ENCODE results near the gene RAB6B. TPM values are rescaled to one million over a fixed set of nuclear protein-coding genes. Genes with fewer than 3 reads are reported as not detected.
"Not testable (repeated sequence)": the region's sequence is repeated elsewhere in the genome, so short reads cannot be mapped to it uniquely, and the experiment has no call there.

Gene RAB6B
- polyA plus RNA-seq, 3 donors = 16.4 to 18.9 (median 18.3) TPM

GRCh38 chr3:133805702-133806475 lies 89.8 kb downstream of the RAB6B start, which contains the start of gene SRPRB:
TSS of gene SRPRB (plus strand) at chr3:133805815. CDS start at chr3:133805849, 34 bp downstream.
- peak; percentile 78 to 93 (median 88) for DNase-seq (ENCODE audit: extremely low read depth in 1 of 11, low read depth in 9 of 11, low spot score in 4 of 11)

- no peak for DNase-seq (ENCODE audit: extremely low read depth in 1 of 11, low read depth in 9 of 11, low spot score in 4 of 11)
Measured at GRCh38 chr3:133805384-133805701, 90.3 kb downstream of the RAB6B start.

GRCh38 chr3:133804896-133805295 lies 90.8 kb downstream of the RAB6B start:
- DNase-seq (ENCODE audit: extremely low read depth in 1 of 11, low read depth in 9 of 11, low spot score in 4 of 11) = no peak

- DNase-seq (ENCODE audit: extremely low read depth in 1 of 11, low read depth in 9 of 11, low spot score in 4 of 11) = no peak
Measured at GRCh38 chr3:133803469-133803868, 92.2 kb downstream of the RAB6B start.

- DNase-seq (ENCODE audit: extremely low read depth in 1 of 11, low read depth in 9 of 11, low spot score in 4 of 11) = no peak
Measured at GRCh38 chr3:133799794-133800585, 95.7 kb downstream of the RAB6B start.

GRCh38 chr3:133797396-133798105 lies 98.1 kb downstream of the RAB6B start:
- no peak for DNase-seq (ENCODE audit: extremely low read depth in 1 of 11, low read depth in 9 of 11, low spot score in 4 of 11)

GRCh38 chr3:133792171-133792763 lies 103.4 kb downstream of the RAB6B start:
- peak in 2 of 11 donors; percentile 2 to 4 for DNase-seq (ENCODE audit: extremely low read depth in 1 of 11, low read depth in 9 of 11, low spot score in 4 of 11)

GRCh38 chr3:133788024-133788423 lies 107.7 kb downstream of the RAB6B start:
- no peak for DNase-seq (ENCODE audit: extremely low read depth in 1 of 11, low read depth in 9 of 11, low spot score in 4 of 11)

- no peak for DNase-seq (ENCODE audit: extremely low read depth in 1 of 11, low read depth in 9 of 11, low spot score in 4 of 11)
Measured at GRCh38 chr3:133783762-133784161, 111.9 kb downstream of the RAB6B start.

- no peak for DNase-seq (ENCODE audit: extremely low read depth in 1 of 11, low read depth in 9 of 11, low spot score in 4 of 11)
Measured at GRCh38 chr3:133782454-133782853, 113.2 kb downstream of the RAB6B start.

- no peak for DNase-seq (ENCODE audit: extremely low read depth in 1 of 11, low read depth in 9 of 11, low spot score in 4 of 11)
Measured at GRCh38 chr3:133781570-133781969, 114.1 kb downstream of the RAB6B start.

- not testable (repeated sequence) for DNase-seq (ENCODE audit: extremely low read depth in 1 of 11, low read depth in 9 of 11, low spot score in 4 of 11)
Measured at GRCh38 chr3:133780756-133781155, 114.9 kb downstream of the RAB6B start.

GRCh38 chr3:133779626-133780203 lies 116.0 kb downstream of the RAB6B start:
- DNase-seq (ENCODE audit: extremely low read depth in 1 of 11, low read depth in 9 of 11, low spot score in 4 of 11) = no peak

GRCh38 chr3:133777807-133778568 lies 117.7 kb downstream of the RAB6B start:
- DNase-seq (ENCODE audit: extremely low read depth in 1 of 11, low read depth in 9 of 11, low spot score in 4 of 11) = no peak

GRCh38 chr3:133776794-133777438 lies 118.8 kb downstream of the RAB6B start:
- DNase-seq (ENCODE audit: extremely low read depth in 1 of 11, low read depth in 9 of 11, low spot score in 4 of 11) = no peak

- DNase-seq (ENCODE audit: extremely low read depth in 1 of 11, low read depth in 9 of 11, low spot score in 4 of 11) = no peak
Measured at GRCh38 chr3:133775835-133776234, 119.8 kb downstream of the RAB6B start.

GRCh38 chr3:133775309-133775708 lies 120.4 kb downstream of the RAB6B start:
- DNase-seq (ENCODE audit: extremely low read depth in 1 of 11, low read depth in 9 of 11, low spot score in 4 of 11) = no peak

Data from renal cortex interstitium (tissue), 11 donors.